B cell (primary cell): Measurements from ENCODE around the gene DHX34. TPM values are rescaled to one million over a fixed set of nuclear protein-coding genes. Genes with fewer than 3 reads are reported as not detected.
"Not testable (repeated sequence)": the region's sequence is repeated elsewhere in the genome, so short reads cannot be mapped to it uniquely, and the experiment has no call there.

Source experiments
- ATAC-seq: fragments of 200-7000 bp; cut with Tn5 transposase; one replicate; pipeline ENCODE4 v1.10.0; 2021; ENCODE audit warnings: low read depth, mild to moderate bottlenecking, moderate number of reproducible peaks, moderate library complexity
- CTCF ChIA-PET: fragments of 350-600 bp; sonication (Branson Sonifier 250); formaldehyde crosslinking; loops from one replicate; lab custom pipeline; 2021; ENCODE audit warnings: antibody characterized with exemption, inconsistent platforms; lab: Charles Lee
- POLR2A ChIA-PET: fragments of 350-600 bp; sonication (Branson Sonifier 250); formaldehyde crosslinking; loops from one replicate; lab custom pipeline; 2021; ENCODE audit warnings: antibody characterized with exemption; lab: Charles Lee
- DNase-seq: peaks from one replicate; pipeline ENCODE4 v3.0.0; 2013
- H2AFZ ChIP-seq: 2 replicates; pipeline ENCODE4 v1.6.1; 2012; ENCODE audit warnings: mild to moderate bottlenecking, low read depth, low read length; ENCODE audit not compliant: insufficient read depth, poor library complexity, severe bottlenecking
- H3K27ac ChIP-seq, 2 donors: 1 replicate in 1 of 2; 2 replicates in 1 of 2; pipeline ENCODE4 v1.5.1; 2012 to 2013; ENCODE audit warnings: low read length in 2 of 2, mild to moderate bottlenecking in 2 of 2, moderate library complexity in 1 of 2
- H3K27me3 ChIP-seq, 4 experiments: fragments of 200-600 bp in 1 of 4; sonication (generic) in 1 of 4; replicated peaks in 1 of 4; 1 replicate in 2 of 4; 2 replicates in 2 of 4; pipeline versions ENCODE4 v1.6.1 to v1.7.0; 2013 to 2016; ENCODE audit warnings: low read length in 3 of 4, mild to moderate bottlenecking in 2 of 4, mixed read lengths in 1 of 4, moderate library complexity in 1 of 4; ENCODE audit not compliant: insufficient read depth in 4 of 4, control insufficient read depth in 3 of 4; ENCODE audit errors: control extremely low read depth in 1 of 4
- H3K36me3 ChIP-seq, 2 experiments: replicated peaks in 1 of 2; 1 replicate in 1 of 2; 2 replicates in 1 of 2; pipeline versions ENCODE4 v1.6.1 to v1.7.1; 2013; ENCODE audit warnings: low read length in 1 of 2; ENCODE audit not compliant: insufficient read depth in 2 of 2, control insufficient read depth in 1 of 2; ENCODE audit errors: control extremely low read depth in 1 of 2, extremely low read depth in 1 of 2
- H3K4me1 ChIP-seq, 2 donors: fragments of 200-600 bp in 1 of 2; sonication (generic) in 1 of 2; 1 replicate in 1 of 2; 2 replicates in 1 of 2; pipeline versions ENCODE4 v1.5.1 to v1.6.1; 2013 to 2017; ENCODE audit warnings: low read length in 2 of 2; ENCODE audit not compliant: control insufficient read depth in 2 of 2, insufficient read depth in 2 of 2
- H3K4me2 ChIP-seq: replicated peaks from 2 replicates; pipeline ENCODE3; 2012; ENCODE audit warnings: mild to moderate bottlenecking, low read depth, low read length; ENCODE audit not compliant: poor library complexity, severe bottlenecking
- H3K4me3 ChIP-seq, 5 experiments: fragments of 200-600 bp in 1 of 5; sonication (generic) in 1 of 5; 1 replicate in 3 of 5; 2 replicates in 2 of 5; pipeline versions ENCODE4 v1.5.1 to v1.7.0; 2011 to 2016; ENCODE audit warnings: low read length in 4 of 5, mild to moderate bottlenecking in 4 of 5, low read depth in 2 of 5, control low read depth in 1 of 5, moderate library complexity in 1 of 5; ENCODE audit not compliant: insufficient read depth in 1 of 5; ENCODE audit errors: control extremely low read depth in 1 of 5, extremely low read depth in 1 of 5
- H3K79me2 ChIP-seq: fragments of 200-600 bp; sonication (generic); one replicate; pipeline ENCODE4 v1.6.0; 2016; ENCODE audit warnings: low read length; ENCODE audit not compliant: control insufficient read depth, insufficient read depth
- H3K9ac ChIP-seq: fragments of 200-600 bp; sonication (generic); 2 replicates; pipeline ENCODE4 v1.6.1; 2017; ENCODE audit warnings: mild to moderate bottlenecking, low read length, moderate library complexity
- H3K9me3 ChIP-seq, 3 donors: one replicate each; pipeline versions ENCODE4 v1.6.1 to v1.7.1; 2013; ENCODE audit warnings: low read length in 2 of 3; ENCODE audit not compliant: control insufficient read depth in 2 of 3, insufficient read depth in 1 of 3; ENCODE audit errors: control extremely low read depth in 1 of 3
- H4K20me1 ChIP-seq: 2 replicates; pipeline ENCODE4 v1.6.0; 2012; ENCODE audit warnings: mild to moderate bottlenecking, low read length; ENCODE audit not compliant: insufficient read depth, control insufficient read depth, poor library complexity, severe bottlenecking
- H3K27ac Mint-ChIP-seq: one replicate; pipeline ENCODE4 v1.8.0; 2021; ENCODE audit warnings: mixed read lengths
- H3K27me3 Mint-ChIP-seq: one replicate; pipeline ENCODE4 v1.8.0; 2021; ENCODE audit warnings: mixed read lengths
- H3K4me1 Mint-ChIP-seq: one replicate; pipeline ENCODE4 v1.8.0; 2021; ENCODE audit warnings: mixed read lengths
- H3K4me3 Mint-ChIP-seq: one replicate; pipeline ENCODE4 v1.8.0; 2021; ENCODE audit warnings: mixed read lengths
- H3K9me3 Mint-ChIP-seq: one replicate; pipeline ENCODE4 v1.8.0; 2022; ENCODE audit warnings: mixed read lengths; ENCODE audit not compliant: insufficient read depth
- EZH2 ChIP-seq: IDR thresholded peaks from 2 replicates; pipeline ENCODE4 v1.6.1; 2012; ENCODE audit warnings: borderline replicate concordance, low read depth, mild to moderate bottlenecking, moderate library complexity, low read length; ENCODE audit not compliant: insufficient read depth, poor library complexity, severe bottlenecking
- WGBS: methylation state at CpG from one replicate; pipeline ENCODE4 v1.1.5; 2013; ENCODE audit warnings: missing lambda C conversion rate; ENCODE audit not compliant: insufficient coverage; 5-methylcytosine and 5-hydroxymethylcytosine counted together
- intact Hi-C: fragments of 100-400 bp; cut with micrococcal nuclease; formaldehyde crosslinking; loops from one replicate; pipeline ENCODE4 v1.10.0; 2022
- polyA plus RNA-seq: library from polyadenylated mRNA; depleted of rRNA; stranded (reverse); fragments of >200 nt; gene quantifications from 2 replicates; pipeline ENCODE4 v1.2.3, GENCODE V29; 2012
- total RNA-seq, 2 donors: library from RNA; stranded (reverse); fragments of 120-200 nt in 1 of 2; gene quantifications; 1 replicate in 1 of 2; 2 replicates in 1 of 2; pipeline versions ENCODE4 v1.2.3 to v1.2.4, GENCODE V29; 2013 to 2022

Gene DHX34
- total and polyA plus RNA-seq, 2 donors (not counting 1 experiment from before 2014, with no cell fraction given), result 25.1 to 31.3 TPM

GRCh38 chr19:47331931-47332547, 17.1 kb upstream of the DHX34 start, which contains the start of gene C5AR2:
TSS of gene C5AR2 (plus strand) at chr19:47332175. CDS start at chr19:47340800, 8,625 bp downstream.
- Mint-ChIP-seq H3K9me3 (no peaks in the 10 kb centered on the region), H3K4me1 (peaks cover 9% of the 10 kb centered on the region), H3K4me3 (no peak within 1 kb of the TSS), H3K27me3 (peaks cover 10% of the 10 kb centered on the region), H3K27ac (no peak within 1 kb of the TSS)
- Histone ChIP-seq H4K20me1 (no peaks in the 10 kb centered on the region), H3K4me2 (no peak within 1 kb of the TSS), H3K4me1 (peaks cover 0 to 6% of the 10 kb centered on the region in 2 donors), H3K9ac (no peak within 1 kb of the TSS), H3K27me3 (no peaks in the 10 kb centered on the region), H3K9me3 (no peaks in the 10 kb centered on the region), H3K4me3 (no peak within 1 kb of the TSS), H3K36me3 (no peaks in the 10 kb centered on the region), H2AFZ (no peak within 1 kb of the TSS), H3K27ac (no peak within 1 kb of the TSS), H3K79me2 (no peaks in the 10 kb centered on the region)
- ATAC-seq (no peak), DNase-seq (no peak)
- POLR2A ChIA-PET, result no interaction called here
- WGBS, result 77% methylated on average over 17 of the region's 18 CpGs
- no peak for TF ChIP-seq EZH2
- intact Hi-C loops, result no loop called here
- CTCF ChIA-PET, result no interaction called here

- H3K4me2 ChIP-seq, result peak overlapping the region; percentile 34
- H3K4me3 ChIP-seq, result peak overlapping the region in 1 of 5 experiments; percentile 21
- H3K4me1 ChIP-seq, POLR2A ChIA-PET, H3K27ac ChIP-seq, H3K79me2 ChIP-seq, H3K9me3 Mint-ChIP-seq, H3K9me3 ChIP-seq, H3K27me3 Mint-ChIP-seq, H3K4me3 Mint-ChIP-seq, CTCF ChIA-PET, H3K36me3 ChIP-seq, H4K20me1 ChIP-seq, H3K27ac Mint-ChIP-seq, intact Hi-C loops, H3K9ac ChIP-seq, H3K27me3 ChIP-seq, DNase-seq: not testable (repeated sequence)
- 74% methylated on average over 6 of the region's 18 CpGs for WGBS
- H3K4me1 Mint-ChIP-seq, result peaks cover 11% of the 10 kb centered on the region
- ATAC-seq, result peak; percentile 57
- peak overlapping the region; percentile 16 for H2AFZ ChIP-seq
These were observed 12.1 kb upstream of the DHX34 start for GRCh38 chr19:47336765-47337718.
